HG03558 (cell line): ENCODE results near the gene HIVEP3.
"Not testable (repeated sequence)": the region's sequence is repeated elsewhere in the genome, so short reads cannot be mapped to it uniquely, and the experiment has no call there.

Experiments
- ATAC-seq: cut with Tn5 transposase; IDR thresholded peaks from one replicate; pipeline ENCODE4 v1.9.1; 2021; ENCODE audit warnings: moderate number of reproducible peaks; ENCODE audit not compliant: unreplicated experiment; ENCODE audit errors: extremely low read depth

Gene HIVEP3

DNA sequence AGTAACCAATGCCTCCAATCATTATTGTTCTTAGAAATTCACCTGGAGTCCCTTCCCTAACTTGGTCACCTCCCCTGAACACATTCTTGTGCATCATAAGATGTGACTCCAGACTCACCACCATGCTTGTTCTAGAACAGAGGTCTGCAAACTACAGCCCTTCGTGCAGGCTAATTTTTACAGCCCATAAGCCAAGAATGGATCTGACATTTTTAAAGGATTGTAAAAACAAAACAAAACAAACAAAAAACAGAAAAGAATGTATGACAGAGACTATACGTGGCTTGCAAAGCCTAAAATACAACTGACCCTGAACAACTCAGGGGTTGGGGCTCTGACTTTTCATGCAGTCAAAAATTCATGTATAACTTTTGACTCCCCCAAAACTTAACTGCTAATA is 6.2 kb upstream of the HIVEP3 start:
- ATAC-seq, result no peak

- not testable (repeated sequence) for ATAC-seq
Measured at GRCh38 chr1:41921271-41921670, 2.5 kb upstream of the HIVEP3 start.

GRCh38 chr1:41920658-41921057 is 1.9 kb upstream of the HIVEP3 start:
- no peak for ATAC-seq

- ATAC-seq, result no peak
Measured at GRCh38 chr1:41919764-41920397, 1.2 kb upstream of the HIVEP3 start.

- ATAC-seq, result no peak
Measured at GRCh38 chr1:41919131-41919530, 409 bp upstream of the HIVEP3 start.

DNA sequence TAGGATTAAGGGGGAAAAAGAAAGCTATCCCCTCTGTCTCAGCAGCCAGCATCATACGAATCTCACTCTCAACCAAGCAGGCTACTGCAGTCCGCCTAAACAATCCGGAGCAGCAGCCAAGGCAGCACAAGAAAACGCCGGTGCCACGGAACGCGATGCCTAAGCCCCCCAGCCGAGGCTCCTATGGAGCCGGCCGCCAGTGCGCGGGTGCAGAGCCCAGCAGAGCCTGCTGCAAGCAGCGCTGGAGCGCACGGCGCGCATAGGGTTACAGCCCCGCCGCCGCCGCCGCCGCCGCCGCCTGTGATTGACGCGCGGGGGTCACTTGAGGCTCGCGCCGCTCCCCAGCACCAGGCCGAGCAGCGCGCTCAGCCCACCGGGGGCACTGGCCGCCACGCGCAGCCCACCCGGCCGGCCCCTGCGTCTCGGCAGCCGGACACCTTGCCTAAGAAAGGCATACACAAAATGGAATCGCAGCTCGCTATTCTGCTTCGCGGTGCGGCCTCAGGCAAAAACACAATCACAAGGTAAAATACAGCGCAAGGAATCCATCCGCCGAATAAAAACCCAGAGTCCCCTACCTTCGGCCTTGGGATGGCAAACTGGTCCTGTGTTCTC is 780 bp downstream of the HIVEP3 start:
- no peak for ATAC-seq

GRCh38 chr1:41917076-41917475 is 1.6 kb downstream of the HIVEP3 start:
- ATAC-seq, result no peak

GRCh38 chr1:41915786-41916571 is 2.7 kb downstream of the HIVEP3 start:
- no peak for ATAC-seq

GRCh38 chr1:41914516-41914915 is 4.2 kb downstream of the HIVEP3 start:
- ATAC-seq, result no peak

DNA sequence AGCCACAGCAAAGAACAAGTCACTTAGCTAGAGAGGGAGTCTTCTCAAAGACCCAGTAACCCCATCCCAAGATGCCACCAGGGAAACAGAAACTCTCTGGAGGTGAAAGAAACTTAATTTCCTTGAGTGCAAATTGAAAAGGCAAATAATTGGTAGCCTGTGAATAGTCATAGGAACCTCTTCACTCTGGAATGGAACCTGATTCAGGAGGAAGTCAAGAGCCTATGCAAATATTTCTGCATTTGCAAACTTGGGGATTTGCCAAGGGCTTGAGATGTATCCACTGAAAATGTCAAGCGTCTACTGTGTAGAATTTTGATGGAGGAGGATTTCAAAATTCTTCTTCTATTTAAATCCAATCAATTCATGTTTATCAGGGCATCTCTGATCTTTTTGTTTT is 5.7 kb downstream of the HIVEP3 start:
- ATAC-seq, result no peak

DNA sequence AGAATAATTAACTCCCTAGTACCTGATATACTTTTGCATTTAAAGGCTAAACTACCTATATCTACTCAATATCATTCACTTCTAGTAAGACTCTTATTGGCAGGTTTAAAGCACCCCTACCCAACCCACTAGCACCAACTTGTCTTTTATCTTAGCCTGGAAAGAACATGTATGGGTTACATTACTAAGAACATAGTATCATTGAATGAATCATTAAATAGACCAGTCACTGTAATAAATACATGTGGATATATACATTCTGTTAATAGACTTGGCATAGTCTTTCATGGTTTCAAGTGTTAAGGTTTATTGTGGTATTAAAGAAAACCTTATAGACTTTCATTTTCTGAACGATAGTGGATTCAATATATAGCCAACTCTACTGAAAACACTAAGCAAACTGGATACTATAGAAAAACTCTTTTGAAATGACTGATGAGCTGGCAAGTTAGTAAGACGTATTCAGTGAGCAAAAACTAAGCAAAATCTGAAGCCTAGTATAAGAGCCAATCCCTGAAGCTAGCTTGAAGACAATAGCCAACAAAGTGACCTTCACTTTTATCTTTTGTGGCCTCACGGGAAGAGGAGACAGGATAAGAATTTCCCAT is 10.3 kb downstream of the HIVEP3 start:
- ATAC-seq, result no peak

DNA sequence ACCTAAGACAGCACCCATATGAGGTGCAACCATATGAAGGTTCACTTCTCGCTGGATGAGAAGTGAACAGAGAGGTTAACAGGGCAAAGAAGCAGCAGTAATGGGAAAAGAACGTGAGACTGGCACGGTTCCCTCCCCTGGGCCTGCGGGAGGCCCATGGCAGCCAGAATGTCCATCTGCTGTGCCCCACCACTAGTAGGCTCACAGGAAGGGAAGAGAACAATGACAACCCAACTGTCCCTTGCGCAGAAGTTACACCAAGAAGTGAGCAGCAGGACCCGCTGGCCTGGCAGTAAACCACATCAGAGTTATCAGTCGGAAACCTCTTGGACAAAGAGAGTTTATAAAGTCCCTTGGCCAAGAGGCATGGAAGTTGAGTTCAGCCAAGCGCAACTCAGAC is 11.3 kb downstream of the HIVEP3 start:
- no peak for ATAC-seq

DNA sequence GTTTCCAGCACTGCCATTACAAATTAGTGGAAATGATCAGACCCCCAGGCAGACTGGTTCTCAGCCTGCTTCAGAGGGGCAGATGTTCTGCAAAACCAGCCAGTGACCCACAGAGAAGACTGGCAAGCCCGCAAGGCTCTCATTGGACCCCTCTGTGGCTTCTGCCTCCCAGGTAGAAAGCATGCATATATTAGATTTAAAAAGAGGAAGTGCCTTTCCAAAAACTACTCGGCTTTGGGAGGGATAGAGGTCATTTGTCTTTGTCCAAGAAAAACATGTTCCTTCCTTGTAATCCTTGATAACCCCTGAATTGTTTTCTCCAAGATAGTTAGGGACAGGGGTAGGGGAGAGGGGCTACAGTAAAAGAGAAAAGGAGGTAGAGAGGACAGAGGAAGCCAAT is 11.8 kb downstream of the HIVEP3 start:
- ATAC-seq, result no peak

GRCh38 chr1:41905093-41905675 is 13.5 kb downstream of the HIVEP3 start:
- ATAC-seq, result no peak

DNA sequence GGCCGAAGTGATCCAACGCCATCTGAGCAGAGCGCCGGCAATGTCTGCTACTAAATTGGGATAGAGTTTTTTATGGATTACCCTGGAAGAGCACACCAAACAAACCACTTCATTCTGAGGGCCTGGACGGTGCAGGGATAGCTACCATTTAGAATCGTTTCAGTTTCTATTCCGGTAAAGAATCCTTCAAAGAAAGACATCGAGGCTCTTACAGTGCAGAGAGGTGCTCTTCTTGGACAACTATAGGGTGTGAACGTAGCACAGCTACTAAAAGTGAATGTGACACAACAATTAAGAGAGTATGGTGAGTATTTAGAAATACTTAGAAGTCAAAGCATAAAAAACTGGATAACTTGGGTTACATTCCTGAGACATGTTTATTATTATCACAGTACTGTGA is 16.1 kb downstream of the HIVEP3 start:
- no peak for ATAC-seq

DNA sequence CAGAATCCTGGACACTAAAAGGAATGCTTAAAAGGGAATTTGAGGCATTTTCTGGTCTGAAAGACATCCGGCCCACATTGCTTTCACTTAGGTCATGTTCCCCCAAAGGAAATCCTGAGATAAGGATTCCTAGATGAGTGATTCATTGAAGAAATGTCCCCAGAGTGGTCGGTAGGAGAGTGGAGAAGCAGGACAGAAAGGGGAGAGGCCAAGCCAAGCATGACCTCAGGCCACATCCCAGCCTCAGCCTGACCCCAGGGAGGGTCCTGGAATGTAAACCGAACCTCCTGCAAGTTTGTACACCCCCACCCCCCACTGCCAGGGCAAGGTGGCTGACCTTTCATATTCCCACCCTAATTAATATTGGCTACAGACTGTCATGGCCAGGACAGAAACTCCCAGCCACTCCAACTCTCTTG is 16.6 kb downstream of the HIVEP3 start:
- no peak for ATAC-seq

DNA sequence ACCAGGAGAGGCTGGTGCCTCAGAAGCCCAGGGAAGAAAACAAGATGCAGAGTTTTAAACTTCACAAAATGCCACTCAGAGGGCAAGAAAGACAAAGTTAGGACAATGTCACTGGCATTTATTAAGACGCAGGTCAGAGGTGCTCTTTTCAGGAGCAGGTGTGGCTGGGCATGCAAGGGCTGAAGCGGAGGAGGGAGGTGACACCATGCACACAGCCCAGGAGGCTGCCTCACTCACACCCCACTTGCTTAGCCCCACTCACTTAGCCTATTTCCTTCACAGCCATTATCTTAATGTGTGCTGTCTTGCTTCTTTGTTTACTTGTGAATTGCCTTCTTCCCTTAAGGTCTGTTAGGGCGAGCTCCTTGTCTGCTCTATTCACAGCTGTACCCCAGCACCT is 17.2 kb downstream of the HIVEP3 start:
- ATAC-seq, result no peak

DNA sequence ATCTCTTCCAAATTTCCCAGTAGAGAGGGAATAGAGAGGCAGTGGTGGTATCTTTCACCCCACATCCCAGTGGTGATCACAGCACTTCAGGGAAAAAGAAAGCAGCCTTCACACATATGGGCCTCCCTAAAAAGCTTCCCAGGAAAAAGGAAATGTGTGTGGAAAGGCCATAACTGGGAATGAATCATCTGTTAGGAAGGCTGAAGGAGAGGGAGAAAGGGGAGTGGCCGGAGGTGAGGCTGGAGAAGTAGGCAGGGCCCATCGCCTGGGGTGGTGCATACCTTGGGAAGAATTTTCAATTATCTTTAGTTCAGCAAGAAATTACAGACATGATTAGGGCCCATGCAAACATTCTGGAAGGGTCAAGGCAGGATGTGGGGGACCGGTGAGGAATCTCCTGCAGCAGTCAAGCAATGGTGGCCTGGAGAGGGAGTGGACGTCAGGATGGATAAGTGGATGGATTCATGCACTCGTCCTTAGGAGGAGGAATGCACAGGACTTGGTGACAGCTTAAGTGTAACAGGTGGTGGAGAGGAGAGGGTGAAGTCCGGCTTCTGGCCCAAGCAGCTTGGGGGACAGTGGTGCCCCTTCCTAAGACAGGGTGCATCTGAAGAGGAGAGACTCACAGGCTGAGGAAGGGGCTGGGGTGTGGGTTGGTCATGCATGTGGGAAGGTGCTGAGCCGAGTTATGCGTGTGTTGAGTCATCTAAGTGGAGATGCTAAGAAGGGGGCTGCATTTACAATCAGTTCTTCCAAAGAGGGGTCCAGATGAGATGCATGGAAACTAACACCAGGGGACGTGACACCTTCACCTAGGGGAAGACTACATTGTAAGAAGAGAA is 17.9 kb downstream of the HIVEP3 start:
- ATAC-seq, result no peak

DNA sequence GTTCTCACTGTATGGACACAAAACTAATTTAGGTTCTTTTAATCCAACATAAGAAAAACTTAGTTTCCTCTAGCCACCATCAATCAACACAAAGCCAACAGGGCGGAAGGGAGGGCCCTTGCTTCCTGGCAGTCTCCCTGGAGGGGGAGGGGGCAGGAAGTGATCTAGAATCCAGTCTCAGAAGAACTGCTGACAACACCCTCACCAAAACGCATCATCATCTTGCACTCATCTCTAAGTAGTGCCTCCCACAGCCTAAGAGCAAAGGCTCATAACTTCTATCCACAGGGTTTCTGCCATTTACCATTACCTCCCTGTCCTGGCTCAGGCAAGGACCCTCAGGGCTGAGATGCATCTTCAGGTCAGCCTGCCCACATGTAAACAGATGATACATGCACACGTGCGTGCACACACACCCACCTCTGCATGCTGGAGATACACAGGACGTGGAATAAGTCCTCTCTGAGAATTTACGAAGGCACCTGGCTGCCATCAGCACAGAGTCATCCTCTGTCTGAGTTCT is 20.5 kb downstream of the HIVEP3 start:
- ATAC-seq, result no peak

- ATAC-seq, result no peak
Measured at GRCh38 chr1:41895552-41895951, 23.2 kb downstream of the HIVEP3 start.
